Body of pancreas (tissue), 4 donors: Measurements from ENCODE around the gene SHISA3.
A peak's percentile ranks its signal among the peaks of the same experiment; 100 is the strongest.

Experiments
- POLR2A ChIP-seq, 3 donors: fragments of 450-650 bp; IDR thresholded peaks; one replicate each; pipeline ENCODE4 v1.6.1; 2016; ENCODE audit warnings: antibody characterized with exemption in 3 of 3, mild to moderate bottlenecking in 2 of 3
- TF ChIP-seq, protein P1 (sequence below), 7 experiments: fragments of 450-650 bp in 4 of 7; fragments of 200-600 bp in 3 of 7; sonication (generic) in 3 of 7; IDR thresholded peaks; one replicate each; pipeline ENCODE4 v1.5.1; 2016 to 2019; ENCODE audit warnings: antibody characterized with exemption in 7 of 7

DNA sequence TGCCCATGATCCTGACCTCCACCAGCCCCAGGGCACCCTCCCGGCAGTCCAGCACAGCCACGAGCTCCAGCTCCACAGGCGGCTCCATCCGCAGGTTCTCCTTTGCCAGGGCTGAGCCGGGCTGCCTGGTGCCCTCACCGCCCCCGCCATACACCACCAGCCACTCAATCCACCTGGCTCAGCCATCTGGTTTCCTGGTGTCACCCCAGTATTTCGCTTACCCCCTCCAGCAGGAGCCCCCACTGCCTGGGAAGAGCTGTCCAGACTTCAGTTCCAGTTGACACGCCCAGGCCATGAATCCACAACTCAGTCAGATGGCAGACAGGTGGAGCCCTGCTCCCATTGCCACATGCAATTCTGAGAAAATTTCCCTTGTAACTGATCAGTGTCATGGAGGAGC lies 3.9 kb downstream of the SHISA3 start:
- TF ChIP-seq, protein P1, sequence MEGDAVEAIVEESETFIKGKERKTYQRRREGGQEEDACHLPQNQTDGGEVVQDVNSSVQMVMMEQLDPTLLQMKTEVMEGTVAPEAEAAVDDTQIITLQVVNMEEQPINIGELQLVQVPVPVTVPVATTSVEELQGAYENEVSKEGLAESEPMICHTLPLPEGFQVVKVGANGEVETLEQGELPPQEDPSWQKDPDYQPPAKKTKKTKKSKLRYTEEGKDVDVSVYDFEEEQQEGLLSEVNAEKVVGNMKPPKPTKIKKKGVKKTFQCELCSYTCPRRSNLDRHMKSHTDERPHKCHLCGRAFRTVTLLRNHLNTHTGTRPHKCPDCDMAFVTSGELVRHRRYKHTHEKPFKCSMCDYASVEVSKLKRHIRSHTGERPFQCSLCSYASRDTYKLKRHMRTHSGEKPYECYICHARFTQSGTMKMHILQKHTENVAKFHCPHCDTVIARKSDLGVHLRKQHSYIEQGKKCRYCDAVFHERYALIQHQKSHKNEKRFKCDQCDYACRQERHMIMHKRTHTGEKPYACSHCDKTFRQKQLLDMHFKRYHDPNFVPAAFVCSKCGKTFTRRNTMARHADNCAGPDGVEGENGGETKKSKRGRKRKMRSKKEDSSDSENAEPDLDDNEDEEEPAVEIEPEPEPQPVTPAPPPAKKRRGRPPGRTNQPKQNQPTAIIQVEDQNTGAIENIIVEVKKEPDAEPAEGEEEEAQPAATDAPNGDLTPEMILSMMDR (IDR thresholded peaks at IDR 0.05) = peak in 4 of 7 experiments; percentile 26 to 43 (median 40)
- TF ChIP-seq POLR2A (IDR thresholded peaks at IDR 0.05) = no peak
